ENCODE results near the gene DNAJC1.
"Not testable (repeated sequence)": the region's sequence is repeated elsewhere in the genome, so short reads cannot be mapped to it uniquely, and the experiment has no call there.

The DNAJC1 gene

DNA sequence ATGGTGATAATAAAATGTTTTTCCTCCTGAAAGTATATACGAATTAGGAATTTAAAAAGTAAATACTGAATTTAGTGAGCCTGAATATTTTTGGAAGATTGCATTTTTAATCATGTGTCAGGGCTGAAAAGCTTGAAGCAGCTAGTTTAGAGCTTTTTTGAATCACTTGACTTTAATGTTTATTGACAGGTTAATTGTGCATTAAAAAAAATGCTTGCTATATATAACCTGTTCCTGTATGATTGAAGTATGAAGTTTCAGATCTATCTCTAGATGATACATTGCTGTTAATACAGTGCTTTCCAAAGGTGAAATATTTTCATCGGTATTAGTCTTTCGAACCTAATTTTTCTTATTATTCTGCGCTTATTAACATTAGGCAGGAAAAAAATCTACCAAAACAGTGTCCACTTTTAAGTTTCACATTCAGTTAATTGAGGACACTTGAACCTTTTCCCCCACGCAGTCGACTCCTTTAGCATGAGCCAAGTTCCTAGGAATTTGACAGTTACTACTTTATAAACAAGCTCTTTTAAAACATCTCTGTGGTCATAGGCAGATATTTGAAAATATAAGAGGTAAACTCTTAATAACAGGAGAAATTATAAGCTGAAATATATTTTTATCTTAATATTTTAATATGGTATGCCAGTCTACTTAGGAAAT lies 282.4 kb downstream of the DNAJC1 start:
- no peak for DNase-seq

DNA sequence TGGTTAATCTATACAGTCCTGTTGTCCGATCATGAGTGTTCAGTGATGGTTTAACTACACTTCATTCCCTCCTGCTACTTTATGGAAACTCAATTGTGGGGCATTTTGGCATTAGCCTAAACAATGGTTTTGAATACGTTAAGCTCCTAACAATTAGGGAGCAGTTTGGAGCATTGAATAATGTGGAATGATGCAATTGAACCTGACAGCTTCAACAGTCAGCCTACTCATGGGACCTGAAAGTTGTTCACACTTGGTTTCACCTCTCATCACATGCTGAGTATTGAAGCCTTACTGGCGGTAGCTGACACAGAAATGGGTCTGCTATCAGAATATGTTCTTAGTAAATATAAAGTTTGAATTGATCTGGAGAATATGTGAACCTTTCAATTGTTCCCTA lies 283.4 kb downstream of the DNAJC1 start:
- no peak for DNase-seq

DNA sequence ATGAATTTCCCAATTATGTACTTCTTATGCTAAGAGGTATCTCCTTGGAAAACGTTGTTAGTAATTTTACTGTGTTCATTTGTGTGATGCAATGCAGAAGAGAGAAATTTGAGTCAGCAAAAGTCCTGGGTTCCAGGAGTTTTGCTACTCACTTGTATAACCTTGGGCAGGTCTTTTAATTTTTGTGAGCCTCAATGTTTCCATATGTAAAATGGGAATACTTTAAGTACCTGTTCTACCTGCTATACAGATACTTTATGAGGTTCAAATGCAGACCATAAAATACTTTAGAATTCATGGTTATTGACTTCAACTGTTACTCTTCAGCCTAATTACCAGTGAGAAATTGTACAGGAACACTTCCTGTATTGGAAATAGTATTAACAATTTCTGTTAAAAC lies 284.0 kb downstream of the DNAJC1 start:
- no peak for DNase-seq

DNA sequence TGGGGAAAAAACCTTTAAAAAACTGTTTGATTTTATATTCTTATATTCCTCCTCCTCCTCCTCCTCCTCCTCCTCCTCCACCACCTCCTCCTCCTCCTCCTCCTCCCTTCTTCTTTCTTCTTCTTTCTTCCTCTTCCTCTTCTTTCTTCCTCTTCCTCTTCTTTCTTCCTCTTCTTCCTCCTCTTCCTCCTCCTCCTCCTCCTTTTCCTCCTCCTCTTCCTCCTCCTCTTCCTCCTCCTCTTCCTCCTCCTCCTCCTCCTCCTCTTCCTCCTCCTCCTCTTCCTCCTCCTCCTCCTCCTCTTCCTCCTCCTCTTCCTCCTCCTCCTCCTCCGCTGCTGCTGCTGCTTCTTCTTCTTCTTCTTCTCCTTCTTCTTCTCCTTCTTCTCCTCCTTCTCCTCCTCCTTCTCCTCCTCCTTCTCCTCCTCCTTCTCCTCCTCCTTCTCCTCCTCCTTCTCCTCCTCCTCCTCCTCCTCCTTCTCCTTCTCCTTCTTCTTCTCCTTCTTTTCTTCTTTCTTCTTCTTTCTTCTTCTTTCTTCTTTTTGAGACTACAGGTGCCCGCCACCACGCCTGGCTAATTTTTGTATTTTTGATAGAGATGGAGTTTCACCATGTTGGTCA lies 286.0 kb downstream of the DNAJC1 start:
- not testable (repeated sequence) for DNase-seq

DNA sequence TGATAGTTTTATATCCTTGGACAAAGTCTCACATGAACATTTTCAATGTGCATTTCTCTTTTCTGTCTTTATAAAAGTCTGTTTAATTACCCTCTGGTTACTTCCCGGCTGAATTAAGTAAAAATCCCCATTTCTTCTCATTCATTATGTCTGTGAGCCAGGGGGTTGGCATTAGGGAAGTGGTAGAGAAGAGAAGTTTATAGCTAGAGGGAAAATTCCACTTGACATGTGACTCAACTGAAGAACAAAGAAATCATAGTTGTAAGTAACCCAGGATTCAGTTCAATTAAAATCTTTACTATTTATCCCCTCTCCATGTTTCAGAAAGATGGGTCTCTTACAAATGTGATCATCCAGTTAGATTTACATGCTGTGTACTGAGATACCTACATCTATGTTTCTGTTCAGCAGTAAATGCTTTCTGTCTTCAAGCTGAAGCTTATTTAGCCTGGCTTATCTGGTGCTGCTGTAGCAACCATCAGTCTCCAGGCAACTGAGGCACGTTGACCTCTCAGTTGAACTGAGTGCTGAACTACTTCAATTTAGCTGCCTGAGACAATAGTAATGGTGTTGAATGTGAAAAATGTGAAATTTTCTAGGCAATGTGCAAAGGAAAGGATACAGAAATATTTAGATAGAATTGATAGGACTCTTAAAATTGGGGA lies 287.9 kb downstream of the DNAJC1 start:
- no peak for DNase-seq

DNA sequence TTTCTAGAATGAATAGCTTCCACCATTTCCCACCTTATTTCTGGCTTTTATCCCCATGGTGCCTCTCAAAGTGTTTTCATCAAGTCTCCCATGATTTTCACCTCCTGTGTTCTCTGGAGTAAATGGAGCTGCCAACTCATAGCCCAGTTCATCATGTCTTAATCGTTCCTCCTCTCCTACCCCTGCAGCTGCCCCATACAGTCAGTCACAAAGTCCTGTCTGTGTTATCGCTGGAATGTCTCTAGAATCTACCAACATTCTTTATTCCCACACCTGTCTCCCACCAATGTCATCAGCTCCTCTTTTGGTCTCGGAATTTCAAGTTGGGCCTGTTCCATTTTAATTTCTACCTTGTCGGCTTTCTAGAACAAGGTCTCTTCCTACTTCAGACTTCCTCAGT lies 290.6 kb downstream of the DNAJC1 start:
- DNase-seq, result no peak

DNA sequence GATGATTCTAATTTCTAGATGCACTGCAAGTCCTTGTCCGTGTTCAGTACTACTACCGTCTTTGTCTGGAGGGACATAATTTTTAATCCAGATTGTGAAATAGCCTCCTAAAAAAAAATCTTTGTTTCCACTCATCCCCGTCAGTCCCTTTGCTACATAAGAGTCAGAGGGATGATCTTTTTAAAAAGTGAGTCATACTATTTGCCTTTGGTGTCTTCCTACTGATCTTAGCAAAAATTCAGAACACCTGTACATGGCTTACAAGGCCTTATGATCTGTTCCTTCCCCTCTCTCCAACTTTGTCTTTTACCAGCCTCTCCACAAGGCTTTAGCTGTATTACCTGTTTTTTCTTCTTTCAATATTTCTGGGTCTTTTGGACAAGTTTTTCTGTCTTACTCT lies 296.0 kb downstream of the DNAJC1 start:
- DNase-seq, result no peak
